Spleen (tissue), 7 donors: ENCODE results near the gene BAZ1A.

Experiments
- CTCF ChIP-seq, 11 experiments: fragments of 200-600 bp in 7 of 11; fragments of 450-650 bp in 4 of 11; sonication (generic) in 4 of 11; IDR thresholded peaks in 8 of 11; conservative IDR thresholded peaks in 3 of 11; 1 replicate in 7 of 11; 2 replicates in 4 of 11; pipeline versions ENCODE4 v1.4.0 to v1.8.0; 2016 to 2021; ENCODE audit warnings: antibody characterized with exemption in 11 of 11, inconsistent platforms in 4 of 11, mild to moderate bottlenecking in 1 of 11
- POLR2A ChIP-seq, 3 donors: fragments of 450-650 bp; IDR thresholded peaks; one replicate each; pipeline ENCODE4 v1.5.1; 2017; ENCODE audit warnings: antibody characterized with exemption in 3 of 3, mild to moderate bottlenecking in 1 of 3
- POLR2AphosphoS5 ChIP-seq, 3 donors: sonication (generic); formaldehyde crosslinking; IDR thresholded peaks; one replicate each; pipeline ENCODE4 v1.5.1; 2017; ENCODE audit warnings: antibody characterized with exemption in 3 of 3
- donor health status: DM: no; HTN: no; CAD: no; lungs with moderate emphysema.
- donor health status: DM: no; HTN: no; CAD: no.
- donor health status: DM: no; HTN: no; CAD: no.

GRCh38 chr14:34912966-34913365 lies 37.8 kb upstream of the BAZ1A start:
- TF ChIP-seq CTCF (IDR thresholded peaks at IDR 0.05 in 8 of 11, conservative IDR thresholded peaks at IDR 0.05 in 3 of 11): no peak
- no peak for TF ChIP-seq POLR2A (IDR thresholded peaks at IDR 0.05)
- no peak for TF ChIP-seq POLR2AphosphoS5 (IDR thresholded peaks at IDR 0.05)
